ENCODE data around the gene CACNA1H. TPM values are rescaled to one million over a fixed set of nuclear protein-coding genes. Genes with fewer than 3 reads are reported as not detected.

CACNA1H gene
- total and polyA plus RNA-seq, 9 of the 15 experiments (the other 6 are each of a cell fraction or from before 2014, with no cell fraction given) = 0.10 to 0.18 TPM; not detected in 7

- no peaks in the 10 kb centered on the region for H3K36me3 ChIP-seq (ENCODE audit: control insufficient read depth, insufficient read depth, low read length)
- no TSS peak for BruUV-seq (replicated peaks)
- no peak for DNase-seq (ENCODE audit: extremely low read depth in 1 of 4, low spot score in 3 of 4)
- H3K4me2 ChIP-seq (ENCODE audit: insufficient read depth, low read length) = no peak overlapping the region
- H3K9me1 ChIP-seq (ENCODE audit: control insufficient read depth, insufficient read depth, low read length) = no peaks in the 10 kb centered on the region
- intact Hi-C loops (cut with micrococcal nuclease) (no loop called here), in situ Hi-C loops (cut with MboI) (no loop called here)
- H3K27me3 ChIP-seq (ENCODE audit: control insufficient read depth in 2 of 2, insufficient read depth in 2 of 2, low read length in 2 of 2) = peaks cover 28 to 64% of the 10 kb centered on the region in 2 experiments
- ATAC-seq = no peak
- no peak overlapping the region for H3K27ac ChIP-seq (ENCODE audit: extremely low read depth, low read depth, low read length)
- ChIA-PET POLR2A (interaction anchor here (0.6 kb wide), 1 partner anchor 18 kb away, joined by 3 read pairs; no protein-coding TSS in a partner anchor), CTCF (ENCODE audit: low intra/inter-chr PET ratio) (no interaction called here)
- H2AFZ ChIP-seq (ENCODE audit: low read depth, low read length) = no peak overlapping the region
- no peak for TF ChIP-seq ZNF830 (CRISPR knock-in tag; IDR thresholded peaks at IDR 0.05)
- TF ChIP-seq ZNF165 (CRISPR knock-in tag; IDR thresholded peaks at IDR 0.05; ENCODE audit: borderline replicate concordance) = no peak
- TF ChIP-seq, protein P1, sequence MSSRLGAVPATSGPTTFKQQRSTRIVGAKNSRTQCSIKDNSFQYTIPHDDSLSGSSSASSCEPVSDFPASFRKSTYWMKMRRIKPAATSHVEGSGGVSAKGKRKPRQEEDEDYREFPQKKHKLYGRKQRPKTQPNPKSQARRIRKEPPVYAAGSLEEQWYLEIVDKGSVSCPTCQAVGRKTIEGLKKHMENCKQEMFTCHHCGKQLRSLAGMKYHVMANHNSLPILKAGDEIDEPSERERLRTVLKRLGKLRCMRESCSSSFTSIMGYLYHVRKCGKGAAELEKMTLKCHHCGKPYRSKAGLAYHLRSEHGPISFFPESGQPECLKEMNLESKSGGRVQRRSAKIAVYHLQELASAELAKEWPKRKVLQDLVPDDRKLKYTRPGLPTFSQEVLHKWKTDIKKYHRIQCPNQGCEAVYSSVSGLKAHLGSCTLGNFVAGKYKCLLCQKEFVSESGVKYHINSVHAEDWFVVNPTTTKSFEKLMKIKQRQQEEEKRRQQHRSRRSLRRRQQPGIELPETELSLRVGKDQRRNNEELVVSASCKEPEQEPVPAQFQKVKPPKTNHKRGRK (tag; IDR thresholded peaks at IDR 0.05) = no peak
- no peak for TF ChIP-seq FOXO4 (CRISPR knock-in tag; IDR thresholded peaks at IDR 0.05)
- no peak for TF ChIP-seq ERF (CRISPR knock-in tag; IDR thresholded peaks at IDR 0.05)
- no peaks in the 10 kb centered on the region for H3K79me2 ChIP-seq (ENCODE audit: control insufficient read depth, insufficient read depth, low read length)
- WGBS (ENCODE audit: insufficient coverage, low coverage, missing lambda C conversion rate) = 16% methylated on average over 13 of the region's 31 CpGs
- H3K9me3 ChIP-seq (replicated peaks; ENCODE audit: control insufficient read depth, insufficient read depth, low read depth, low read length) = no peaks in the 10 kb centered on the region
- no peak overlapping the region for H3K9ac ChIP-seq (ENCODE audit: insufficient read depth in 1 of 2, low read depth in 2 of 2, low read length in 2 of 2)
- H3K4me3 ChIP-seq = no peak overlapping the region
- no peak for FAIRE-seq
- peaks cover 20% of the 10 kb centered on the region for H4K20me1 ChIP-seq (replicated peaks; ENCODE audit: control insufficient read depth, insufficient read depth, low read length)
- peaks cover 0 to 84% of the 10 kb centered on the region in 2 experiments; a peak in 2 of 5 replicates for H3K4me1 ChIP-seq (replicated peaks in 1 of 2; ENCODE audit: control insufficient read depth in 2 of 2, insufficient read depth in 2 of 2, low read length in 2 of 2)
Measured at GRCh38 chr16:1154291-1154886, 1.5 kb downstream of the CACNA1H start.

Data from K562 (cell line).